GM19463 (cell line): Measurements from ENCODE around the gene SPC25.

Experiments
- ATAC-seq: cut with Tn5 transposase; IDR thresholded peaks from one replicate; pipeline ENCODE4 v1.9.1; 2021; ENCODE audit warnings: mild to moderate bottlenecking, moderate library complexity; ENCODE audit not compliant: unreplicated experiment

Gene SPC25

GRCh38 chr2:168849610-168850009 lies 40.6 kb downstream of the SPC25 start:
- ATAC-seq, result no peak

- ATAC-seq, result no peak
These were observed 42.0 kb downstream of the SPC25 start for GRCh38 chr2:168848225-168848624.

- no peak for ATAC-seq
These were observed 47.0 kb downstream of the SPC25 start for GRCh38 chr2:168843253-168843652.

- ATAC-seq, result no peak
These were observed 48.8 kb downstream of the SPC25 start for GRCh38 chr2:168841445-168841844.

- no peak for ATAC-seq
These were observed 54.3 kb downstream of the SPC25 start for GRCh38 chr2:168835969-168836368.

GRCh38 chr2:168831662-168832061 lies 58.6 kb downstream of the SPC25 start:
- ATAC-seq, result no peak

GRCh38 chr2:168830958-168831357 lies 59.3 kb downstream of the SPC25 start:
- ATAC-seq, result no peak

- ATAC-seq, result no peak
These were observed 65.1 kb downstream of the SPC25 start for GRCh38 chr2:168825126-168825525.

GRCh38 chr2:168821992-168822391 lies 68.2 kb downstream of the SPC25 start:
- no peak for ATAC-seq

- ATAC-seq, result no peak
These were observed 68.7 kb downstream of the SPC25 start for GRCh38 chr2:168821577-168821976.
